Epithelial cell of esophagus (primary cell): ENCODE results near the gene SLC4A9.
A peak's percentile ranks its signal among the peaks of the same experiment; 100 is the strongest.

ENCODE experiments used
- DNase-seq: peaks from one replicate; pipeline ENCODE4 v3.0.0; 2010; ENCODE audit warnings: low read depth
- H3K4me3 ChIP-seq: 2 replicates; pipeline ENCODE4 v1.5.1; 2011; ENCODE audit warnings: mild to moderate bottlenecking, low read length, control low read depth
- CTCF ChIP-seq: IDR thresholded peaks from 2 replicates; pipeline ENCODE4 v1.5.1; 2011; ENCODE audit warnings: low read depth, mild to moderate bottlenecking, low read length, control low read depth, inconsistent platforms; ENCODE audit not compliant: insufficient read depth; ENCODE audit errors: missing control alignments

The SLC4A9 gene, protein sequence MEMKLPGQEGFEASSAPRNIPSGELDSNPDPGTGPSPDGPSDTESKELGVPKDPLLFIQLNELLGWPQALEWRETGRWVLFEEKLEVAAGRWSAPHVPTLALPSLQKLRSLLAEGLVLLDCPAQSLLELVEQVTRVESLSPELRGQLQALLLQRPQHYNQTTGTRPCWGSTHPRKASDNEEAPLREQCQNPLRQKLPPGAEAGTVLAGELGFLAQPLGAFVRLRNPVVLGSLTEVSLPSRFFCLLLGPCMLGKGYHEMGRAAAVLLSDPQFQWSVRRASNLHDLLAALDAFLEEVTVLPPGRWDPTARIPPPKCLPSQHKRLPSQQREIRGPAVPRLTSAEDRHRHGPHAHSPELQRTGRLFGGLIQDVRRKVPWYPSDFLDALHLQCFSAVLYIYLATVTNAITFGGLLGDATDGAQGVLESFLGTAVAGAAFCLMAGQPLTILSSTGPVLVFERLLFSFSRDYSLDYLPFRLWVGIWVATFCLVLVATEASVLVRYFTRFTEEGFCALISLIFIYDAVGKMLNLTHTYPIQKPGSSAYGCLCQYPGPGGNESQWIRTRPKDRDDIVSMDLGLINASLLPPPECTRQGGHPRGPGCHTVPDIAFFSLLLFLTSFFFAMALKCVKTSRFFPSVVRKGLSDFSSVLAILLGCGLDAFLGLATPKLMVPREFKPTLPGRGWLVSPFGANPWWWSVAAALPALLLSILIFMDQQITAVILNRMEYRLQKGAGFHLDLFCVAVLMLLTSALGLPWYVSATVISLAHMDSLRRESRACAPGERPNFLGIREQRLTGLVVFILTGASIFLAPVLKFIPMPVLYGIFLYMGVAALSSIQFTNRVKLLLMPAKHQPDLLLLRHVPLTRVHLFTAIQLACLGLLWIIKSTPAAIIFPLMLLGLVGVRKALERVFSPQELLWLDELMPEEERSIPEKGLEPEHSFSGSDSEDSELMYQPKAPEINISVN

DNA sequence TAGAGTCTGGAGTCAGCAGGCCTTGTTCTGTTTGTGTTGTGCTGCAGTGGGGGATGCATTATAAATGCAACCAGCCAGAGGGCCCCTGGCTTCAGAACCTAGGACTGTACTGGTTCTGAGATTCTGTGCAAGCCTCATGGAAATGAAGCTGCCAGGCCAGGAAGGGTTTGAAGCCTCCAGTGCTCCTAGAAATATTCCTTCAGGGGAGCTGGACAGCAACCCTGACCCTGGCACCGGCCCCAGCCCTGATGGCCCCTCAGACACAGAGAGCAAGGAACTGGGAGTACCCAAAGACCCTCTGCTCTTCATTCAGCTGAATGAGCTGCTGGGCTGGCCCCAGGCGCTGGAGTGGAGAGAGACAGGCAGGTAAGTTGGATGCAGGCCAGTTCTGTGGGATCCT, at the start of gene SLC4A9:
Gene SLC4A9 (plus strand): TSS at position 94 of the 400 bp plus-strand sequence. CDS start 43 bp downstream, at position 137.
- TF ChIP-seq CTCF: no peak
- no peak for DNase-seq

DNA sequence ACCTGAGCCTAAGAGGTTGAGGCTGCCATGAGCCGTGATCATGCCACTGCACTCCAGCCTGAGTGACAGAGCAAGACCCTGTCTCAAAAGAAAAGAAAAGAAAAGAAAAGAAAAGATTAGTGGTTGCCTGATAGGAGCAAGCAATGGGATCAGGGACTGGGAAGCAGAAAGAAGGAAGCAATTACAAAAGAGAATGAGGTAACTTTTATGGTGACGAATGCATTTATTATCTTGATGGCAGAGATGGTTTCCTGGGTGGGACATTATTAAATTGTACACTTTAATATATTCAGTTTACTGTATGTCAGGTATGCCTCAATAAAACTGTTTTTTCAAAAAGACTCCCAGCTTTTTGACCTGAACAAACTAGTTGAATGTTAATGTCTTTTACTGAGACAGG, 49.6 kb upstream of the SLC4A9 start:
- no peak for DNase-seq
- no peak overlapping the region for H3K4me3 ChIP-seq
- no peak for TF ChIP-seq CTCF

More for the DNA sequence above, at the start of gene SLC4A9:
- H3K4me3 ChIP-seq: no peak within 1 kb of the TSS

GRCh38 chr5:140311011-140311467, 49.0 kb upstream of the SLC4A9 start:
- no peak overlapping the region for H3K4me3 ChIP-seq
- TF ChIP-seq CTCF: no peak
- DNase-seq: peak; percentile 82

DNA sequence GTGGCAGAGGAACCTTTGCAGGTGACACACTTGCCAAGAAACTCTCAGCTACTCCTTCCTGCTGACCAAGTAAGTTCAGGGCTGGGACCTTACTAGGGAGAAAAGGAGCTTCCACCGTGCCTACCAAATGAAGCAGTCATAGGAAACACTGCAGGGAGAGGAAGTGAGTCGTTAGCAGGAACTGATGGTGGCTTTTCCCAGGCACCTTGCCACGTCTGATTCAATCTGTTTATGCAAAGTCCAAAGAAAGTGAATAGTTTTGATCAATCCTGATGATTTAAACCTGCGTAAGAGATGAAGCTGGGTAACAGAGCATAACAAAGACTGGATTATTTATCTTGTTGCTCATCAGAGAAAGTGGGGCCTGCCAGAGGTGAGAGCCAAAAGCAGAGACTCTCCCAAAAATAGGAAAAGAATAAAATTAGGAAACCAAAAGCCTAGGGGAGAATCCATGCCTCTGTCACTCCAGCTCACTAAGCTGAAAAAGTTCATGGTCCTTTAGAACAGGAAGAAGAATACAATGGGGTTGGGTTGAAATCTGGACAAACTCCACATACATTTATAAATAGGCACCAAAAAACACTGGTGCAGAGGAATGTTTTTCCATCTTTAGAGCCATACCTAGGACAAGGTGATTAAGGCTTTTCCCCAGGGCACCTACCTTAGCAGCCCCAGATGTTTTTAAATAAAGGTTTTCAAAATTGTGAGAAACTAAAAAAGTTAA, 47.8 kb upstream of the SLC4A9 start:
- no peak overlapping the region for H3K4me3 ChIP-seq
- no peak for TF ChIP-seq CTCF
- peak; percentile 95 for DNase-seq

DNA sequence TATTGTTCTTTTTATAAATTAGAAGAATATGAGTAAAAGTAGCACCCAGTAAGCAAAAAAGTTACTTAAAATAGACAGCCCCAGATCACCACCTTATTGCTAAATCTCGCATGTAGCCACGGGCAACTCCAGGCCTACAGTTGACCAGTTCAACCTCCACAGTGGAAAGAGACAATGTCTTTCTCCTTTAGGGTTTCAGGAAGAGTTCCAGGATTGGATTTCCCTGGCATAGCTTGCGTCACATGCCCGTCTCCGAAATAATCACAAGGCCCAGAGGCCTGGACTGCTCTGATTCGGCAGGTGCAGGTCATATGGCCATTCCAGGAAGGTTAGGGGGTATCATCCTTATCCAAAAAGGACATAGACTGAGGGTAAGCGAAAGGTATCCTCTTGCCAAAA, 47.2 kb upstream of the SLC4A9 start:
- TF ChIP-seq CTCF: no peak
- no peak for DNase-seq
- no peak overlapping the region for H3K4me3 ChIP-seq

- no peak for TF ChIP-seq CTCF
- peak; percentile 82 for DNase-seq
- no peak overlapping the region for H3K4me3 ChIP-seq
Observed at GRCh38 chr5:140317859-140318258, 42.1 kb upstream of the SLC4A9 start.
